Thymus (tissue), 11 donors: ENCODE data around the gene UBE3B. TPM values are rescaled to one million over a fixed set of nuclear protein-coding genes. Genes with fewer than 3 reads are reported as not detected.

Experiments
- DNase-seq, 9 donors: peaks; one replicate each; pipeline ENCODE4 v3.0.0-alpha.2; 2013; ENCODE audit warnings: low spot score in 9 of 9, low read depth in 6 of 9, missing footprints in 1 of 9
- H3K27ac ChIP-seq, 2 donors: one replicate each; pipeline ENCODE4 v1.5.1; 2013; ENCODE audit warnings: control low read depth in 1 of 2, low read depth in 1 of 2, low read length in 1 of 2, mild to moderate bottlenecking in 1 of 2, moderate library complexity in 1 of 2
- H3K27me3 ChIP-seq, 2 donors: one replicate each; pipeline ENCODE4 v1.5.1; 2013; ENCODE audit warnings: low read length in 1 of 2; ENCODE audit not compliant: control insufficient read depth in 2 of 2, insufficient read depth in 1 of 2
- H3K36me3 ChIP-seq, 2 donors: one replicate each; pipeline ENCODE4 v1.5.1; 2013; ENCODE audit warnings: low read length in 1 of 2, mild to moderate bottlenecking in 1 of 2, moderate library complexity in 1 of 2; ENCODE audit not compliant: control insufficient read depth in 2 of 2, insufficient read depth in 2 of 2
- H3K4me1 ChIP-seq, 2 donors: one replicate each; pipeline ENCODE4 v1.5.1; 2013; ENCODE audit warnings: low read length in 2 of 2; ENCODE audit not compliant: control insufficient read depth in 2 of 2, insufficient read depth in 2 of 2
- H3K4me3 ChIP-seq, 2 donors: one replicate each; pipeline ENCODE4 v1.5.1; 2013; ENCODE audit warnings: low read length in 2 of 2, control low read depth in 1 of 2, mild to moderate bottlenecking in 1 of 2
- H3K9me3 ChIP-seq, 2 donors: one replicate each; pipeline ENCODE4 v1.5.1; 2013; ENCODE audit warnings: low read length in 1 of 2, mild to moderate bottlenecking in 1 of 2; ENCODE audit not compliant: control insufficient read depth in 2 of 2, insufficient read depth in 1 of 2
- WGBS: extraction: QIAGEN DNeasy Blood & Tissue Kit; methylation state at CpG from one replicate; pipeline ENCODE4 v1.1.7; 2013; 5-methylcytosine and 5-hydroxymethylcytosine counted together
- polyA plus RNA-seq: library from polyadenylated mRNA; stranded (reverse); fragments of 200-250 nt; gene quantifications from one replicate; pipeline ENCODE4 v1.2.3, GENCODE V29; 2013
- total RNA-seq: library from RNA; stranded (reverse); fragments of 120-200 nt; gene quantifications from one replicate; pipeline ENCODE4 v1.2.4, GENCODE V29; 2013
- donor health status: healthy.

UBE3B gene
- total and polyA plus RNA-seq, 2 donors = 11.7 to 13.5 TPM

DNA sequence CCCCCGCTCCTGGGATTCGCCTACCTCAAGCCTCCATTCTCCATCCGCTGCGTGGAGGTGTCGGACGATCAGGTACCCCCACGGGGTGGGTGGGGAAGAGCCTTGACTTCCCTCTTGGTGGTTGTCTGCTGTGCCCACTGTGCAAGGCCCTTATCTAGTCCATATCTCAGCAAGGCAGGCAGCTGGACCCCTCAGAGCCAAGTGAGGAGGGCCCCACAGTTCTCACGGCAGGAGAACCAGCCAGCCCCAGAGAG is 56.0 kb downstream of the UBE3B start:
- Histone ChIP-seq H3K4me1 (no peaks in the 10 kb centered on the region), H3K27ac (no peak overlapping the region), H3K4me3 (no peak overlapping the region), H3K36me3 (peaks cover 12 to 46% of the 10 kb centered on the region in 2 donors), H3K27me3 (no peaks in the 10 kb centered on the region), H3K9me3 (no peaks in the 10 kb centered on the region)
- DNase-seq = no peak
- 97% methylated on average over 8 of the region's 8 CpGs for WGBS

DNA sequence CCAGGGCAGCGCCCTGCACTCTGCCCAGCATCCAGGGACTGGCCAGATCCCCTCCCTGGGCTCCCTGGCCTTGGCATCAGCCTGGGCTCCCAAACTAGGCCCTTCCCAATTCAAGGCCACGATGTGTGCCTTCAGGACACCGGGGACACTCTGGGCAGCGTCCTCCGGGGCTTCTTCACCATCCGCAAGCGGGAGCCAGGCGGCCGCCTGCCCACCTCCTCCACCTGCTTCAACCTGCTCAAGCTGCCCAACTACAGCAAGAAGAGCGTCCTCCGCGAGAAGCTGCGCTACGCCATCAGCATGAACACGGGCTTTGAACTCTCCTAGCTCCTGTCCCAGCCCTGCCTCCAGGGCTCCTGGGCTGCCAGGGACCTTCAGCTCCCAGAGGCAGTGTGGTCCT is 57.0 kb downstream of the UBE3B start:
- DNase-seq = no peak
- 98% methylated on average over 15 of the region's 15 CpGs for WGBS

DNA sequence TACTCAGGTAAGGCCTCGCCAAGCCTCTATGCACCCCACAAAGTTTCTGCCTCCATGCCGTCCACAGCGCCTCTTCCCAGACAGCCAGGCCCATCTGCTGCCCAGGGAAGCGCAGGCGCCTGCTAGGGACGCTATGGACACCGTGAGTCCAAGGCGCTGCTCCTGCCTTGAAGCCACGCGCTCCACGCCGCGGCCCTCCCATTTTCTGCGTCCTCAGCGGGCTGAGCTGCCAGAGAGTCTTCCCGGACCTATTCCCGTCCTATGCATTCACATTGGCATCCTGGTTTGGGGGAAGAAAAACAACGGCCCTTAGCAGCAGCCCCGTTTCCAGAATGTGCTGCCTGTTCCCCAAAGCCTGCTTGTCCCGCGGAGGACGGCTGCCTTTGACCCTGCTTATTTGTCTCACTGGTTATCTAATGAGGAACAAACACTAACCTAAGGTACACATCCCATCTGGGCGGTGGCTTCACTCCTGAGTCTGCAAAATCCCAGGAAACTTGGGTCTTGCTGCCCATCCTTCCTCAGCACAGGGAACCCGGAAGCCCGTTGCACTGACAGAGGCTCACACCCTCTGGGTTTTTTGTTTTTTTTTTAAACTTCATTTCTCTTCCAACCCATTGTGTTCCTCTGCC is 57.9 kb downstream of the UBE3B start:
- Histone ChIP-seq H3K27ac (no peak overlapping the region), H3K27me3 (no peaks in the 10 kb centered on the region), H3K4me1 (no peaks in the 10 kb centered on the region), H3K4me3 (no peak overlapping the region), H3K36me3 (peaks cover 9 to 37% of the 10 kb centered on the region in 2 donors), H3K9me3 (no peaks in the 10 kb centered on the region)
- 98% methylated on average over 25 of the region's 25 CpGs for WGBS
- no peak for DNase-seq

More for the DNA sequence above, 57.0 kb downstream of the UBE3B start:
- no peak overlapping the region for H3K4me3 ChIP-seq
- H3K36me3 ChIP-seq = peaks cover 12 to 44% of the 10 kb centered on the region in 2 donors
- H3K27me3 ChIP-seq = no peaks in the 10 kb centered on the region
- no peaks in the 10 kb centered on the region for H3K4me1 ChIP-seq
- no peak overlapping the region for H3K27ac ChIP-seq
- H3K9me3 ChIP-seq = no peaks in the 10 kb centered on the region

- Histone ChIP-seq H3K36me3 (peaks cover 5 to 32% of the 10 kb centered on the region in 2 donors), H3K27ac (no peak overlapping the region), H3K9me3 (no peaks in the 10 kb centered on the region), H3K27me3 (no peaks in the 10 kb centered on the region), H3K4me3 (no peak overlapping the region), H3K4me1 (no peaks in the 10 kb centered on the region)
- no peak for DNase-seq
- 97% methylated on average over 5 of the region's 5 CpGs for WGBS
Measured at GRCh38 chr12:109535863-109536250, 58.4 kb downstream of the UBE3B start.

GRCh38 chr12:109537136-109537535 is 59.7 kb downstream of the UBE3B start:
- Histone ChIP-seq H3K4me3 (no peak overlapping the region), H3K36me3 (peaks cover 5 to 32% of the 10 kb centered on the region in 2 donors), H3K4me1 (no peaks in the 10 kb centered on the region), H3K9me3 (no peaks in the 10 kb centered on the region), H3K27me3 (no peaks in the 10 kb centered on the region), H3K27ac (no peak overlapping the region)
- 95% methylated on average over 8 of the region's 8 CpGs for WGBS
- DNase-seq = no peak

DNA sequence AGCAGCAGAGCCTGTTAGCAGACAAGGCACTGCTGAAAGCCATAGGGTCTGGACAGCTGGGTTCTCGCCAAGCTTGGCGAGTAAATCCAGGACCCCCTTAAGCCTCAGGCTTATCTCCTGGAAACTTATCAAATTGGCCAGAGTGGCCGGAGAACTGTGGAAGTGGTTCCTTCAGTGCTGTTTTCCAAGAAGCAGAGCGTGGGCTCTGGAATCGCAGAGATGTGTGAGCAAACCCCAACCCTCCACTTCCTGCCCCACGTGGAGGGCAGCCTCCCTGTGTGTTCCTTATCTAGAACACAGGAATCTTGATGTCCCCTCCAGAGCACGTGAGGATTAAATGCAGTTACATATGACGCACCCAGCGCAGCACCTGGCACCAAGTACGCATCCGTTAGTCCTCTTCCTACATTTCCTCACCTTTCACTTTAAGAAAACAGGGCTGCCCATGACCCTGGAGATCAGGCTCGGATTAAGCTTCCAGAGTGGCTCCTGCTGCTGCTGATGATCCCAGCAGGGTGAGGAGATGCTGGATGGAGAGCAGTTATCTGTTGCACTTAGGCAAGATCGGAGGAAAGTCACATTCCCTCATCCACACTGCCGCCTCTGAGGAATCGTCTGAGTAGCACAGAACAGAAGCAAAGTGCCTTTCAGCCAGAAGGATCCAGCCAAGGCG is 60.9 kb downstream of the UBE3B start:
- no peaks in the 10 kb centered on the region for H3K4me1 ChIP-seq
- no peak overlapping the region for H3K27ac ChIP-seq
- no peaks in the 10 kb centered on the region for H3K27me3 ChIP-seq
- no peak overlapping the region for H3K4me3 ChIP-seq
- H3K9me3 ChIP-seq = no peaks in the 10 kb centered on the region
- WGBS = 93% methylated on average over 16 of the region's 16 CpGs
- no peak for DNase-seq
- H3K36me3 ChIP-seq = peaks cover 5 to 22% of the 10 kb centered on the region in 2 donors

GRCh38 chr12:109539508-109539907 is 62.1 kb downstream of the UBE3B start:
- 81% methylated on average over 9 of the region's 9 CpGs for WGBS
- Histone ChIP-seq H3K4me1 (no peaks in the 10 kb centered on the region), H3K36me3 (peaks cover 3 to 12% of the 10 kb centered on the region in 2 donors)

GRCh38 chr12:109540526-109541412 is 63.3 kb downstream of the UBE3B start:
- WGBS = 92% methylated on average over 16 of the region's 16 CpGs
- Histone ChIP-seq H3K27ac (no peak overlapping the region), H3K4me1 (no peaks in the 10 kb centered on the region), H3K36me3 (peaks cover 0 to 3% of the 10 kb centered on the region in 2 donors), H3K9me3 (no peaks in the 10 kb centered on the region), H3K4me3 (no peak overlapping the region), H3K27me3 (no peaks in the 10 kb centered on the region)
- DNase-seq = no peak

More at GRCh38 chr12:109539508-109539907, 62.1 kb downstream of the UBE3B start:
- Histone ChIP-seq H3K9me3 (no peaks in the 10 kb centered on the region), H3K4me3 (no peak overlapping the region), H3K27ac (no peak overlapping the region), H3K27me3 (no peaks in the 10 kb centered on the region)
- no peak for DNase-seq

DNA sequence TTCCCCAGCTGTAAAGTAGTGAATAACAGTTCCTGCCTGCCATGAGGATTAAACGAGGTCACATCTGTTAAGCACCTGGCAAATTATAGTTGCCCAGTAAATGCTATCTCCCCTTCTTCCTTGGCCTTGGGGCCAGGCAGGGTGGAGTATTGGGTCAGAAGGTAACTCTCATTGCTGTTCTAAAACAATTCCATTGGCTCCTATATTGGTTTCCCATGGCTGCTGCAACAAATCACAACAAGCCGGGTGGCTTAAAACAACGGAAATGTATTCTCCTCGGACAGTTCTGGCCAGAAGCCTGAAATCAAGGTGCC is 63.9 kb downstream of the UBE3B start:
- DNase-seq = no peak
- no peak overlapping the region for H3K27ac ChIP-seq
- H3K27me3 ChIP-seq = peaks cover 0 to under 1% of the 10 kb centered on the region in 2 donors
- H3K4me3 ChIP-seq = no peak overlapping the region
- 93% methylated on average over 4 of the region's 4 CpGs for WGBS
- H3K9me3 ChIP-seq = no peaks in the 10 kb centered on the region
- H3K36me3 ChIP-seq = no peaks in the 10 kb centered on the region
- no peaks in the 10 kb centered on the region for H3K4me1 ChIP-seq
